Testis (tissue), 3 donors: ENCODE measurements around the gene RGS7. TPM values are rescaled to one million over a fixed set of nuclear protein-coding genes. Genes with fewer than 3 reads are reported as not detected.

Experiments
- DNase-seq: peaks from one replicate; pipeline ENCODE4 v3.0.0-alpha.2; 2019
- H3K27ac ChIP-seq, 2 donors: fragments of 200-600 bp; sonication (generic); one replicate each; pipeline ENCODE4 v1.5.1; 2019
- H3K27me3 ChIP-seq: fragments of 200-600 bp; sonication (generic); one replicate; pipeline ENCODE4 v1.5.1; 2019
- H3K36me3 ChIP-seq: fragments of 200-600 bp; sonication (generic); one replicate; pipeline ENCODE4 v1.5.1; 2017; ENCODE audit warnings: low read depth; ENCODE audit errors: missing control alignments
- H3K4me1 ChIP-seq: fragments of 200-600 bp; sonication (generic); one replicate; pipeline ENCODE4 v1.5.1; 2019
- H3K4me3 ChIP-seq, 2 donors: fragments of 200-600 bp; sonication (generic); one replicate each; pipeline ENCODE4 v1.5.1; 2017 to 2019
- H3K9me3 ChIP-seq: fragments of 200-600 bp; sonication (generic); one replicate; pipeline ENCODE4 v1.5.1; 2017
- POLR2A ChIP-seq: fragments of 450-650 bp; IDR thresholded peaks from one replicate; pipeline ENCODE4 v1.6.1; 2017; ENCODE audit warnings: antibody characterized with exemption, mild to moderate bottlenecking, moderate library complexity
- WGBS, 2 donors: methylation state at CpG; one replicate each; pipeline ENCODE4 v1.1.5; 2018; 5-methylcytosine and 5-hydroxymethylcytosine counted together
- intact Hi-C: fragments of 100-400 bp; cut with DNase I; formaldehyde crosslinking; loops from one replicate; pipeline ENCODE4 v1.15.1; 2023; ENCODE audit warnings: low total_unique reads
- polyA plus RNA-seq: library from polyadenylated mRNA; stranded (reverse); fragments of 350-450 nt; fragmentation: Illumina TruSeq; extraction: RNeasy Lipid Tissue Mini Kit (QIAGEN cat#74804); gene quantifications from one replicate; pipeline ENCODE4 v1.2.3, GENCODE V29; 2014; ENCODE audit warnings: low read depth, low replicate concordance; ENCODE audit not compliant: insufficient read depth
- total RNA-seq, 2 donors: library from RNA; depleted of rRNA; stranded (reverse); fragments of >200 nt; gene quantifications; one replicate each; pipeline ENCODE4 v1.2.3, GENCODE V29; 2016
- TF ChIP-seq, protein P1 (sequence below), 3 experiments: fragments of 450-650 bp in 2 of 3; fragments of 200-600 bp in 1 of 3; sonication (generic) in 1 of 3; IDR thresholded peaks; one replicate each; pipeline ENCODE4 v1.5.1; 2016 to 2019; ENCODE audit warnings: antibody characterized with exemption in 3 of 3, mild to moderate bottlenecking in 2 of 3, moderate library complexity in 1 of 3

The RGS7 gene
- total and polyA plus RNA-seq, 3 donors from 2014 or later, result 5.0 to 6.6 (median 5.4) TPM

DNA sequence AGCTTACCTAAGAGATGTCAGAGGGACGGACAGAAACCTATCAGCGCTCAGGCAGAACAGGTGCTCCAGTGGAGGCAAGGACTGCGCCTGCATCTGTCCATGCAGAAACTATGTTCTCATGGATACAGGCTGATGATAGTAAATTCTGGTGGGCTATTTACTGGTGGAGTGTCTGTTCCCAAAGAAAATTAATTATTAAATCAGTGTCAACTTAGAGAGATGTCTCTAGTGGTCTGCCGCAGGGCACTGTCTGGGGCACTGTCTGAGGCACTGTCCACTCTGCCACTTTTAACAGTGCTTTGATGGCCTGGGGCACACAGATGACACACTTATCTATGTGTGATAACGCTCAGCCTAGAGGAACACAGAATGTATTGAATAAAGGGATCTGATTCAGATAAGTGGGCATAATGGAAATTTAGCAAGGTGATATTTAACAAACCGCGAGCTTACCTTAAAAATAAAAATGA, 148.1 kb downstream of the RGS7 start:
- DNase-seq, result no peak
- no peak overlapping the region for H3K27ac ChIP-seq
- no peaks in the 10 kb centered on the region for H3K27me3 ChIP-seq
- no peak overlapping the region for H3K4me3 ChIP-seq
- intact Hi-C loops, result no loop called here
- TF ChIP-seq POLR2A, result no peak
- TF ChIP-seq, protein P1, sequence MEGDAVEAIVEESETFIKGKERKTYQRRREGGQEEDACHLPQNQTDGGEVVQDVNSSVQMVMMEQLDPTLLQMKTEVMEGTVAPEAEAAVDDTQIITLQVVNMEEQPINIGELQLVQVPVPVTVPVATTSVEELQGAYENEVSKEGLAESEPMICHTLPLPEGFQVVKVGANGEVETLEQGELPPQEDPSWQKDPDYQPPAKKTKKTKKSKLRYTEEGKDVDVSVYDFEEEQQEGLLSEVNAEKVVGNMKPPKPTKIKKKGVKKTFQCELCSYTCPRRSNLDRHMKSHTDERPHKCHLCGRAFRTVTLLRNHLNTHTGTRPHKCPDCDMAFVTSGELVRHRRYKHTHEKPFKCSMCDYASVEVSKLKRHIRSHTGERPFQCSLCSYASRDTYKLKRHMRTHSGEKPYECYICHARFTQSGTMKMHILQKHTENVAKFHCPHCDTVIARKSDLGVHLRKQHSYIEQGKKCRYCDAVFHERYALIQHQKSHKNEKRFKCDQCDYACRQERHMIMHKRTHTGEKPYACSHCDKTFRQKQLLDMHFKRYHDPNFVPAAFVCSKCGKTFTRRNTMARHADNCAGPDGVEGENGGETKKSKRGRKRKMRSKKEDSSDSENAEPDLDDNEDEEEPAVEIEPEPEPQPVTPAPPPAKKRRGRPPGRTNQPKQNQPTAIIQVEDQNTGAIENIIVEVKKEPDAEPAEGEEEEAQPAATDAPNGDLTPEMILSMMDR (IDR thresholded peaks at IDR 0.05), result no peak
- H3K4me1 ChIP-seq, result no peaks in the 10 kb centered on the region
- no peaks in the 10 kb centered on the region for H3K36me3 ChIP-seq
- whole genome bisulfite sequencing, 2 donors, result 83 to 90% methylated on average over 7 of the region's 7 CpGs
- no peaks in the 10 kb centered on the region for H3K9me3 ChIP-seq

GRCh38 chr1:241203817-241204216, 153.2 kb downstream of the RGS7 start:
- DNase-seq, result no peak
- no peaks in the 10 kb centered on the region for H3K4me1 ChIP-seq
- no peaks in the 10 kb centered on the region for H3K36me3 ChIP-seq
- no peaks in the 10 kb centered on the region for H3K9me3 ChIP-seq
- H3K27ac ChIP-seq, result no peak overlapping the region
- no peak for TF ChIP-seq POLR2A
- TF ChIP-seq, protein P1 (IDR thresholded peaks at IDR 0.05), result no peak
- 78 to 79% methylated on average over 1 of the region's 1 CpG for WGBS, 2 donors
- intact Hi-C loops, result no loop called here
- no peak overlapping the region for H3K4me3 ChIP-seq
- H3K27me3 ChIP-seq, result no peaks in the 10 kb centered on the region

GRCh38 chr1:241202401-241202800, 154.6 kb downstream of the RGS7 start:
- Histone ChIP-seq H3K27me3 (no peaks in the 10 kb centered on the region), H3K4me1 (no peaks in the 10 kb centered on the region), H3K36me3 (no peaks in the 10 kb centered on the region), H3K27ac (no peak overlapping the region), H3K4me3 (no peak overlapping the region), H3K9me3 (no peaks in the 10 kb centered on the region)
- no peak for DNase-seq
- intact Hi-C loops, result no loop called here
- TF ChIP-seq POLR2A, result no peak
- TF ChIP-seq, protein P1 (IDR thresholded peaks at IDR 0.05), result no peak
- WGBS, 2 donors, result 29 to 56% methylated on average over 4 of the region's 4 CpGs

DNA sequence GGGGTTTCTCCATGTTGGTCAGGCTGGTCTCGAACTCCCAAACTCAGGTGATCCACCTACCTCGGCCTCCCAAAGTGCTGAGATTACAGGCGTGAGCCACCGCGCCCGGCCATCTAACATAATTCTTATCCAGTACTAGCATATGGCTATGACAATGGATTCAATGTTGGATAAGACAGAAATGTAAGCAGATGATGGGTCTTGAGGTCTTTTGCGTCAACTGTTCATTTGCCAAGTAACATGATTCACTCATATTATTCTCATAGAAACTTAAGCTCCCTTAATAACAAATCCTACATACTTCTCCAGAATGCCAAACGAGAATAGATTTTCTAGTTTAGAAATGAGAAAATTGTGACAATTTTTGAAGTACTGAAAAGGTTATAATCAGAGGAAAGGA, 170.3 kb downstream of the RGS7 start:
- no peak overlapping the region for H3K27ac ChIP-seq
- TF ChIP-seq, protein P1 (IDR thresholded peaks at IDR 0.05), result no peak
- 78 to 89% methylated on average over 8 of the region's 8 CpGs for WGBS, 2 donors
- H3K36me3 ChIP-seq, result no peaks in the 10 kb centered on the region
- no peaks in the 10 kb centered on the region for H3K27me3 ChIP-seq
- H3K4me1 ChIP-seq, result no peaks in the 10 kb centered on the region
- H3K9me3 ChIP-seq, result no peaks in the 10 kb centered on the region
- no peak overlapping the region for H3K4me3 ChIP-seq
- no peak for DNase-seq
- intact Hi-C loops, result no loop called here

- intact Hi-C loops, result no loop called here
- Histone ChIP-seq H3K27me3 (no peaks in the 10 kb centered on the region), H3K36me3 (no peaks in the 10 kb centered on the region), H3K4me1 (no peaks in the 10 kb centered on the region), H3K9me3 (no peaks in the 10 kb centered on the region), H3K27ac (no peak overlapping the region), H3K4me3 (no peak overlapping the region)
- WGBS, 2 donors, result 87 to 93% methylated on average over 5 of the region's 5 CpGs
- no peak for DNase-seq
- TF ChIP-seq, protein P1 (IDR thresholded peaks at IDR 0.05), result no peak
- TF ChIP-seq POLR2A, result no peak
These were observed 175.0 kb downstream of the RGS7 start for GRCh38 chr1:241181971-241182370.
